ENCODE results near the gene LRRC25. TPM values are rescaled to one million over a fixed set of nuclear protein-coding genes. Genes with fewer than 3 reads are reported as not detected.
A peak's percentile ranks its signal among the peaks of the same experiment; 100 is the strongest.

Gene LRRC25
- polyA plus RNA-seq, 1 donor (not counting 4 experiments of a cell fraction or from before 2014, with no cell fraction given), result not detected

DNA sequence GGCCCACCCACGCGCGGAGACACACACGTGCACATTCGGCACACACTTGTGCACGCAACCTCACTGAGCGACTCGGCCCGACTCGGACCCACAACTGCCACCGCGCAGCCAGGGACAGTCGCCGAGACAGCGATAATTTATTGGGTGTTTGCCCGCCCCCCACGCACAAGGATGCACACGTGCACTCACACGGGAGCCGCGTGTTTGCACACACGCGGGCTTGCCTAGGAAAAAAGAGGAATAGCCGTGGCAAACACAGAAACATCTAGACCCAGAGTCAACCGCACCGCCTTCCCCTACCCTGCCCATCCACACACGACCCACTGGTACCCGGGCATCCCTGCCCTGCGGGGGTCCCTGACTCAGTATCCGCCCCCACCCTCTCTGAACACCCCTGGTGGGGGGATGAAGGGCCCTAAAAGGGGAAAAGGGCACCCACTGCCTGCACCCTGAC is 20.6 kb upstream of the LRRC25 start:
- H3K9me1 ChIP-seq (ENCODE audit: control insufficient read depth, extremely low read depth, insufficient read depth, low read length), result no peaks in the 10 kb centered on the region
- dilution Hi-C loops (cut with MboI; ENCODE audit: extremely low pct_ligation_motif_present, low sequenced_read_pairs), result no loop called here
- FAIRE-seq (no peak), DNase-seq (ENCODE audit: low read depth, low spot score) (no peak)
- peaks cover 9% of the 10 kb centered on the region for H3K79me2 ChIP-seq (ENCODE audit: control insufficient read depth, insufficient read depth, low read length)
- H3K4me3 ChIP-seq (ENCODE audit: control insufficient read depth in 2 of 3, extremely low read depth in 1 of 3, insufficient read depth in 2 of 3, low read depth in 1 of 3, low read length in 3 of 3), result no peak overlapping the region
- H3K4me2 ChIP-seq (ENCODE audit: control insufficient read depth, extremely low read depth, insufficient read depth, low read depth, low read length), result peak overlapping the region; percentile 90
- H2AFZ ChIP-seq (ENCODE audit: control insufficient read depth, low read length), result no peak overlapping the region
- peak overlapping the region; percentile 7 for H3K9ac ChIP-seq (ENCODE audit: control insufficient read depth, extremely low read depth, insufficient read depth, low read length)
- TF ChIP-seq, protein P1, sequence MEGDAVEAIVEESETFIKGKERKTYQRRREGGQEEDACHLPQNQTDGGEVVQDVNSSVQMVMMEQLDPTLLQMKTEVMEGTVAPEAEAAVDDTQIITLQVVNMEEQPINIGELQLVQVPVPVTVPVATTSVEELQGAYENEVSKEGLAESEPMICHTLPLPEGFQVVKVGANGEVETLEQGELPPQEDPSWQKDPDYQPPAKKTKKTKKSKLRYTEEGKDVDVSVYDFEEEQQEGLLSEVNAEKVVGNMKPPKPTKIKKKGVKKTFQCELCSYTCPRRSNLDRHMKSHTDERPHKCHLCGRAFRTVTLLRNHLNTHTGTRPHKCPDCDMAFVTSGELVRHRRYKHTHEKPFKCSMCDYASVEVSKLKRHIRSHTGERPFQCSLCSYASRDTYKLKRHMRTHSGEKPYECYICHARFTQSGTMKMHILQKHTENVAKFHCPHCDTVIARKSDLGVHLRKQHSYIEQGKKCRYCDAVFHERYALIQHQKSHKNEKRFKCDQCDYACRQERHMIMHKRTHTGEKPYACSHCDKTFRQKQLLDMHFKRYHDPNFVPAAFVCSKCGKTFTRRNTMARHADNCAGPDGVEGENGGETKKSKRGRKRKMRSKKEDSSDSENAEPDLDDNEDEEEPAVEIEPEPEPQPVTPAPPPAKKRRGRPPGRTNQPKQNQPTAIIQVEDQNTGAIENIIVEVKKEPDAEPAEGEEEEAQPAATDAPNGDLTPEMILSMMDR (optimal IDR thresholded peaks at IDR 0.05 in 1 of 3, IDR thresholded peaks at IDR 0.05 in 1 of 3, conservative IDR thresholded peaks at IDR 0.05 in 1 of 3; ENCODE audit: extremely low read depth in 1 of 3, insufficient read depth in 2 of 3, low read length in 3 of 3), result no peak
- no peak for TF ChIP-seq EZH2 (IDR thresholded peaks at IDR 0.05; ENCODE audit: low read length)
- no peaks in the 10 kb centered on the region for H3K9me3 ChIP-seq (ENCODE audit: control insufficient read depth, low read depth, low read length)
- H3K4me1 ChIP-seq (ENCODE audit: control insufficient read depth, extremely low read depth, insufficient read depth, low read length), result peaks cover 24% of the 10 kb centered on the region
- peaks cover 0 to 2% of the 10 kb centered on the region in 2 experiments for H3K36me3 ChIP-seq (ENCODE audit: control insufficient read depth in 2 of 2, extremely low read depth in 1 of 2, insufficient read depth in 2 of 2, low read length in 2 of 2)
- no peaks in the 10 kb centered on the region for H4K20me1 ChIP-seq (ENCODE audit: control insufficient read depth, extremely low read depth, insufficient read depth, low read length)
- H3K27ac ChIP-seq (ENCODE audit: control insufficient read depth, insufficient read depth, low read length), result no peak overlapping the region
- H3K27me3 ChIP-seq (ENCODE audit: control insufficient read depth, extremely low read depth, insufficient read depth, low read length), result no peaks in the 10 kb centered on the region

DNA sequence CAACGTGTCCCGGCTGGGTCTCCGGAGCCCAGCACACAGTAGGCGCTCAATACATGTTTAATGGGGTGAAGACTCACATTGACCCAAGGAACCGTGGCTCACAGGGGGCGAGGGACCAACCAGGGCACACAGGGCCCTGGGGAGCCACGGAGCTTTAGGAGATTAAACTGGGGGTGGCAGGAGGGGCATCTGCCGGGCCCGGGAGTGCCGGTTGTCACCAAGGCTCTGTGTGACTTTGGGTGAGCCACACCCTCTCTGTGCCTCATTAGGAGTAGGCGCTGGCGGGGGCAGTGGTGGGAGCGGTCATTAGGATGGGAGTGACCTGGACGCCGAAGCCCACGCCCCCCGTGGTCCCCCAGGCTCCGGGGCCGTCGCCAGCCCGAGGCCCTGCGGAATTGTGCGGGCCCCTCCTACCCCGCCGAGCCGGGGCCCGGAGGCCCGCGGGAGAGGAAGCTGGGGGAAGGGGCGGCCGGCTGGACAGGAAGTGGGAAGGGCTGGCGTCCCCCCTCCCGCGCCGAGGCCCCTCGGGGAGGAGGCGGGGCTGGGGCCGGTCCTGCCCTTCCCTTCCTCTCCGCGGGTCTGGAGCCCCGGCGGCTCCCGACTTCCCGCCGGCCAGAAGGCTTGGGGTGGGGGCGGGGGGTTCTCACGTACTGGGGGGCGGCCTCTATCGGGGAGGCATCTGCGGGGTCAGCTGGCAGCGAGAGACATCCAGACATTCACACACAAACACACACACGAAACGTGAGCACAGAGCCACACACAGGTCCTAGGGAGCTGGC is 20.0 kb upstream of the LRRC25 start:
- H3K9ac ChIP-seq (ENCODE audit: control insufficient read depth, extremely low read depth, insufficient read depth, low read length), result peak overlapping the region; percentile 70
- DNase-seq (ENCODE audit: low read depth, low spot score) (no peak), FAIRE-seq (no peak)
- dilution Hi-C loops (cut with MboI; ENCODE audit: extremely low pct_ligation_motif_present, low sequenced_read_pairs), result no loop called here
- H3K36me3 ChIP-seq (ENCODE audit: control insufficient read depth in 2 of 2, extremely low read depth in 1 of 2, insufficient read depth in 2 of 2, low read length in 2 of 2), result peaks cover 0 to 2% of the 10 kb centered on the region in 2 experiments
- no peaks in the 10 kb centered on the region for H3K27me3 ChIP-seq (ENCODE audit: control insufficient read depth, extremely low read depth, insufficient read depth, low read length)
- peaks cover 7% of the 10 kb centered on the region for H3K79me2 ChIP-seq (ENCODE audit: control insufficient read depth, insufficient read depth, low read length)
- H3K4me2 ChIP-seq (ENCODE audit: control insufficient read depth, extremely low read depth, insufficient read depth, low read depth, low read length), result peak overlapping the region; percentile 90
- no peaks in the 10 kb centered on the region for H4K20me1 ChIP-seq (ENCODE audit: control insufficient read depth, extremely low read depth, insufficient read depth, low read length)
- no peaks in the 10 kb centered on the region for H3K9me1 ChIP-seq (ENCODE audit: control insufficient read depth, extremely low read depth, insufficient read depth, low read length)
- H3K9me3 ChIP-seq (ENCODE audit: control insufficient read depth, low read depth, low read length), result no peaks in the 10 kb centered on the region
- H3K4me1 ChIP-seq (ENCODE audit: control insufficient read depth, extremely low read depth, insufficient read depth, low read length), result peaks cover 24% of the 10 kb centered on the region
- H3K4me3 ChIP-seq (ENCODE audit: control insufficient read depth in 2 of 3, extremely low read depth in 1 of 3, insufficient read depth in 2 of 3, low read depth in 1 of 3, low read length in 3 of 3), result peak overlapping the region; percentile 24 to 64 (median 53)
- peak overlapping the region; percentile 52 for H3K27ac ChIP-seq (ENCODE audit: control insufficient read depth, insufficient read depth, low read length)
- peak overlapping the region; percentile 7 for H2AFZ ChIP-seq (ENCODE audit: control insufficient read depth, low read length)
- TF ChIP-seq EZH2 (IDR thresholded peaks at IDR 0.05; ENCODE audit: low read length), result no peak
- TF ChIP-seq, protein P1 (optimal IDR thresholded peaks at IDR 0.05 in 1 of 3, IDR thresholded peaks at IDR 0.05 in 1 of 3, conservative IDR thresholded peaks at IDR 0.05 in 1 of 3; ENCODE audit: extremely low read depth in 1 of 3, insufficient read depth in 2 of 3, low read length in 3 of 3), result no peak

Data from keratinocyte (primary cell).